Embryonic facial prominence (tissue), 1 donor: ENCODE data around the gene GPR15LG.

Experiments used
- DNase-seq: peaks from one replicate; pipeline ENCODE4 v3.0.0-alpha.2; 2016; ENCODE audit errors: extremely low spot score

The GPR15LG gene

DNA sequence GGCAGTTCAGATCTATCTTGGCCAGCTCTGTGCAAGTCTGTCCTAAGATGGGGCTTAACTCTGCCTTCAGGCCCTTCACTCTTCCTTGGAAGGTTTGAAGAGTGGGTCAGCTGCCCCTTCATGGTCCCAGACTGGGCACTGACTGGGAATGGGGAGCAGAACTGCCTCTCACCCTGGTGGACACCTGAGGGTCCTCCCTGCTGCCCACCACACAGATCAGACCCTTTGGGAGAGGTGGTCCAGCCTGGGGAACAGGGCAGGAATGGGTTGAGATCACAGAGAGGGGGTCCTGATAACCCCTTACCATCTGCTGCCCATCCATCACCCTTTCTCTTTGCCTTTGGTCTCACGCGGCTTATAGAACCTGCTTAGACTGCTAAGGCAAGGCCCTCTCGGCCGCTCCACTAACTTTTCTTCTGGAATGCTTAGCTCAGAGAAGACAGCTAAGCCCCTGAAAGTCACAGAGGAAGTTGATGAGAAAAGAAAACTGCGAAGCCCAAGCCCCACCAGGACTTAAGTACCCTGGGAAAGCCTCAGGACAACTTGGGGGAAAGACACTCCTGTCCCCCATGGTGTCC is 20.3 kb downstream of the GPR15LG start:
- DNase-seq: no peak

DNA sequence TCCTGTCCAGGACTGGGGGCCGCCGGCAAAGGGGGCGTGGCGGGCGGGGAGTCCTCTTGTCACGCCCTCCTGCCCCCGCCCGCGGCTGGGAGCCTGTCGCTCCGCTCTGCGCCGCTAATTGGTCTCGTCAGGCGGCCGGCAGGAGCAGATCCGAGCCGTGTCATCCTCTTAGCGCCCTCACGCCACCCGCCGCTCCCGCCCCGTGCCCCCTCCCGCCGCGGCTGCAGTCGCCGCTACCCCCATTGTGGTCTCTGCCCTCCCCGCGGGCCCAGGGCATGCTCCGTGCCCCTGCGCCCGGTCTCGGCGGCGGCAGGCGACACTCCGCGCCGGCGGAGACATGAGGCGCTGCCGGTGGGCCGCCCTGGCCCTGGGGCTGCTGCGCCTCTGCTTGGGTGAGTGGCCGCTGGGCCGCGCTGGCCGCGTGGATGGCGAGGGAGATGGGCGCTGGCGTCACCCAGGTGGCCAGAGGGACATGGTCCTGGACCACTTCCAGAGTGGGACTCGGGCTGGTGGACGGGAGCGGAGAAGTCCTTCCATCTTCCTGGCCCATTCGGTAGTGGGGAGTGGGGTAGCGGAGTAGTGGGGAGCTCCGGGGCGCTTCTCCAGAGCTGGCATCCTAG is 20.9 kb downstream of the GPR15LG start, which contains the start of gene CDHR1:
CDHR1 (plus strand) TSS at position 114 of the 620 bp plus-strand sequence; CDS start at position 338, 224 bp downstream.
- no peak for DNase-seq

DNA sequence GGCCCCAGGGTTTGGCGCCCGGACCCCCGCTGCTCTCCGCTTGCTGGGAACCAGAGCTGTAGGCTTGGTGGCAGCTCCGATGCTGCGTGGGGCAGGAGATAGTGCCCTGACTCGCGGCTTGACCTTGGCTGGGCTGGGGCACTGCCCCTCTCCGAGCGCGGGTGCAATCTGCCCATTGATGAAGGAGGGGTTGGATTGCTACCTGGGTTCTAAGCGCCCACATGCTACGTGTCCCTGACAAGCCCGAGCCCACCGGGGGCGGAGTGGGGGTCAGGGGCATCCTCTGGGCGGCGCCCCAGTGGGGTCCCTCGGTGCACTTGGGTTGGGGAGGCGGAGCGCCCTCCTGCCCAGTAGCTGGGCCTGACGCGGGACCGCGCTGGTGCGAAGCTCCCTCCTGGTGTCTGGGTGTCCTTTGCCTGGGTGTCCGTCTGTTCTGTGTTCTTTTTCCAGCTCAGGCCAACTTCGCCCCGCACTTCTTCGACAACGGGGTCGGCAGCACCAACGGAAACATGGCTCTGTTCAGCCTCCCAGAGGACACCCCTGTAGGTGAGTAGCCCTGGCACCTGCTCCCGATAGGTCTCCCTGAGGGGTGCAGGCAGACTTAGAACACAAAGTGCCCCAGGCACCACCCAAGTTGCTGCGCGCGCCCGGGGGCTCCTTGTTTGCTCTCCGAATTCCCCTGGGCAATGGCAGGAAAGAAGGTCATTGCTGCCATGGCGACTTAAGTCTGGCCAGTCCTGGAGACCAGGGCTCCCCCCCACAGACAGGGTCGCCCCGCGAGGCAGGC is 21.6 kb downstream of the GPR15LG start:
- DNase-seq: no peak

DNA sequence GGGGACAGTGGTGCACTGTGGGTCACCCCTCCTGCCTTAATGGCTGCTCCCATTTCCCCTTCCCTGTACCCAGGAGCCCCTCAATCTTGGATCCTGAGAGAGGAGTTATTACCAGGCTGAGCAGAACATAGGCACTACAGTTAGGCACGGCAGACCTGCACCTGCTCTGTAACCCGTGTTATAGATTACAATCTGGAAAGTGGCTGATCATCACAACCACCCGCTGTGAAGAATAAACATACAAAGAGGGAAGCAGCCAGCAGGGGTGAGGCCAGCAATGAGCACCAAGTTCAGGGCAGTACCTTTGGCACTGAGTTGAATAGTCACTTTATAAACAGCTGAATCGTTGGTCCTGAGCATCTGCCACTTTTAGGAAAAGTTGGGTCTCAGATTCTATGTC is 22.5 kb downstream of the GPR15LG start:
- no peak for DNase-seq

DNA sequence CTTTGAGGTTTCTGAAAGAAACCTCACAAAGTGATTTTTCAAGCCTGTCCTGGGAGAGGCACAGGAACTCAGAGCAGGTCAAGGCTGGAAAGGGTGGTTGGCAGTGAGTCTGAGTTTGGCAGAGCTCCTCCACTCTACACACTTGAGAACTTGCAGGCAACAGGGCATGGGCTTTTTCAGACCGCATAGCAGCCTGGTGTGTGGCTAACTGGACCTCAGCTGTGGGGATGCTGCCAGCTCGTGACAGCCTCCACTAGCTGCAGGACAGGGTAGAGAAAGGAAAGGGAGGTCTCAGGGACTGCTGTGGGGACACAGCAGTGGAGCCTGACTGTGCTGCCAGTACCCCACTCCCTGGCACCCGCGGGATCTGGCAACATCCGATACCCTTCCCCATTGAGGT is 23.3 kb downstream of the GPR15LG start:
- DNase-seq: no peak

DNA sequence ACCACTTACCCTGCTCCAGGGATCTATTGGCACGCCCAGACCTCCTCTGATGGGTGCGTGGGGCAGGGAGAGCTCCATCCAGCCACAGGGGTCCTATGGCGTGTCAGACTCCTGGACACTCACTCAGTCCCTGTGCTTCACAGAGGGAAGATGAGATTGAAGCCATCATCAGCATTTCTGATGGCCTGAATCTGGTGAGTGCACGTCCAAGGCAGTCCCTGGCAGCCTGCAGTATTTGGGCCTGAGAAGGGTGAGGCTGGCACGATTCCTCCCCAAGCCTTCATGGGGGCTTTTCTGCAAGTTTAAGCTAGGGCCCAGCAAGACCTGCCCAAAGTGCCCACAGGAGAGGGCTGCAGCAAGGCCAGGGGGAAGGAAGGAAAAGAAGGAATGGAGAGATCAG is 24.0 kb downstream of the GPR15LG start:
- no peak for DNase-seq

DNA sequence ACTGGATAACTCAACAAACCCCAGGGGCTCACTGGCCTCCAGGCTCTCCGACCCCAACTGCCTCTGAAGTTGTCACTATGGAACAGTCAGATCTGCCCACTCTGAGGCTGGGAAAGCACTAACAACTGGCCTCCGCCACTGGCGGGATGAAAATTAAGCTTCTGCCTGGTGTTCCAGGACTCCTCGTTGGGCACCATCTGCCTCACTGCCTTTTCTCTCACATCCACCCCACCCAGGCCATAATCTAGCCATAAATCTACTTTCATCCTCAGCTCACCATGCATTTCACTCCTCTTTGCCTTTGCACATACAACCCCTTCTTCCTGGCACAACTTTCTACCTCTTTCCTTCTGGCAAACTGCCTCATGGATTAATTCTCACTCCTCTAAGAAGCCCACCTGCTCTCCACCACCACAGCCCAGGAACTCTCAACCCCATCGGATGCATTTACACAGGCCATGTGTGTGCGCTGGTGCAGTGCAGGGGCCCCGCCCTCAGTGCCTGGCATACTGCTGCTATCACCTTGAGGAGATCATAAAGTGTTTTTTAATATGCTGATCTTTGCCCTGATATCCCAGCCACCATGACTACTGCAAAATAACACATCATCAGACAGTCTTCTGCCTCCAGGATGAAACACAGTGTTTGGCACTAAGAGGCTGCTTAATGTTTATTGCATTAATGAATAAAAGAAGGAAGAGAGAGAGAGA is 24.8 kb downstream of the GPR15LG start:
- no peak for DNase-seq

DNA sequence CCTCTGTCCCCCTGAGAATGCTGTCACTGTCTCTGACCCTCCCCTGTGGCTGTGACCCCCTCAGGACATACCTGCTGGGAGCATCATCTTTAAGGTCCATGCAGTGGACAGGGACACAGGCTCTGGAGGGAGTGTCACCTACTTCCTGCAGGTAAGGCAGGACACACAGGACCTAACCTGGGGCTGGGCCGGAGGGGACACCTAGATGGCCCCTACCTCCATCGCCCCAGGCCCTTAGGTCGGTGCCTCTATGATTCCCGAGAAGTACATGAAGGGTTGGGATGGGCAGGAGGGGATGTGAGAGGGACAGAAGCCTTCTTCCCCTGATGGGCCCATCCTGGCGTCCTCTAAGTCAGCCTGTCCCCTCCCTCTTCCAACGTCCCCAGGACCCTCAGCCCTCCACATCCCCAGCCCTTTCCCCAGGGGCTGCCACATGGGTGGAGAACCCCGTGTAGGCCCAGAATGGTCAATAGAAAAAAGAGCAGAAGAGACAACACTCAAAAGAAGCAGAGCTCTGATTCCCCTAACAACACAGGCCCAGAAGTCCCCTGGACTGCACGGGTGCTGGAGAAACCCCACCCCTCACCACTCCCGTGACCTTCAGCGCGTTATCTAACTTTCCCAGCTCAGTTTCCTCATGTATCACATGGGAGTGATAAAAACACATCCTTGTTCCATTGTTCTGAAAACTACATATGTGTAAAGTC is 27.1 kb downstream of the GPR15LG start:
- DNase-seq: no peak

DNA sequence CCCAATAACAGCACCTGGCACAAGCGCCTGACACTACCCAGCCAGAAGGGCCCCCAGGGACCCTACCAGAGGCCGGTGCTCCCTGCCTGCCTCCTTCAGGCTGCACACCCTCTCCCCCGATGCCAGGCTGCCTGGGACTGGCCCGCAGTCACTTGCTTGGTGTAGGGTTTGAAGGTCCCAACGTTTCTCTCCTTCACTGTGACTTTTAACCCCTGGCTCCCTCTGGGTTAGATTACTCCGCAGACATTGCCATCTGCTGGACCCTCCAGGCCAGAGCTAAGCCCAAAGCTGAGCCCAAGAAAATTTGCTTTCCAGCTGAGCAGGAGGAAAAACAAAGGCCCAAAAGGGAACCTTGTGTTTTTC is 27.6 kb downstream of the GPR15LG start:
- no peak for DNase-seq

DNA sequence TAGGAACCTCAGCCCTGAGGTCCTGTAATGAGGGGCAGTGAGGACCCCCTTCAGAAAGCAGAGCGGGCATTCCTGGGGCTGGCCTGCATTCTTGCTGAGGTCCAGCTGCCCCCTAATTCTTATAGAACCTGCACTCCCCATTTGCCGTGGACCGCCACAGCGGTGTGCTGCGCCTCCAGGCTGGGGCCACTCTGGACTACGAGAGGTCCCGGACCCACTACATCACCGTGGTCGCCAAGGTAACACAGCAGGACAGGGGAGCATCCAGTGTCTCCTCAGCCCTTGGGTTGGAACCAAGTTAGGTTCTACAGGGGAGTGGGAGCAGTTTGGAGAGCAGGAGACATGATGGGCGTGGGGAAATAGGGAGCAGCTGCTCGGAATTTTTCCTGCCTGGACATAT is 28.1 kb downstream of the GPR15LG start:
- no peak for DNase-seq

DNA sequence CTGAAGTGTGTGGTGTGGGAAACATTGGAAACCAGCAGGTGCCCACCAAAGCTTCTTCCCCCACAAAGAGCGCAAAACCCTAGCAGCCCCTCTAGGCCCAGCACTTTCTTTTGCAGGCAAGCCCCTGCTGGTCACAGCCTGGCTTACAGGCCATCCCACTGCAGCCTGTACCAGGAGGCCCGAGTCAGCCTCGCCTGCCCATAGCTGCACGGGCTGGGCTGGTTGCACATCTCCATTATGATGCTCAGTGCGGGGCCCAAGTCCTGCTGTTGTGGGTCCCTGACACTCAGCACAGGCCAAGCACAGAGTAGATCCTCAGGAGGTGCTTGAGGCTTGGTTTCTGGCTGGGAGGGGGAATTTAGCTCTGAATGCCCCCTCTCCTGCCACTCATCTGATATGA is 28.7 kb downstream of the GPR15LG start:
- no peak for DNase-seq

DNA sequence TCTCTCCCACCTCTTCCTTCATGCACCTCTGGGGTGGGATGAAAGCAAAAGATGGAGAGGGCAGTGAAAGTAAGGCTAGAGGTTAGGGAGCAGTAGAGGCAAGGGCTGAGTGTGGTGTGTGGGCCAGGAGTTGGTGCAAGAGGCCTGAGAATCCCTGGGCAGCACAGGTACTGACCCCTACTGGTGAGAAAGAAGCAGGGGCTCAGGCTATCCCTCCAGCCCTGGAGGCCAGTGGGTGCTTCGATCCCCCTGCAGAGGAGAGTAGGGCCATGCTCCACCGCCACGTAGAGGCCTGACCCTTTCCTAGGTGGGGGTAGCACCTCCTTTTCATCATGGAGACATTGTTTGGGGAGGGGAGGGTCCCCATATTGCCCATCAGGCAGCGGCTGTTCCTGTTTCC is 30.5 kb downstream of the GPR15LG start:
- no peak for DNase-seq

DNA sequence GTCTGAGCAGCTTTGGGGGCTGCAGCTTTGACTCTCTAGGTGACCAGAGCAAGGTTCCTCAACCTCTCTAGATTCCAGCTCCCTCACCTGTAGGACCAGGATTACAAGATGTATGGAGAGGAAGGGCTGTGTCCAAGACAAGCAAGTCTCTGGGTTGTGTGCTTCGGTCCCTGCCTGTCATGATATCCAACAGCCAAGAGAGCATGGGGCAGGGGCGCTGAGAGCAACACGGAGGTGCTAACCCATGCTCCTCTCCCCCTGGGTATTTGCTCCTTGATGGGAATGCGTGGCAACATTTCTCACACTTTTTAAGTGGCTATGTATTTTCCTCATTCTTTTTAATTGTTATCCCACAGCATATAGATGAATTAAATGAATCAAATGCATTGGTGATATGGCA is 31.0 kb downstream of the GPR15LG start:
- no peak for DNase-seq

DNA sequence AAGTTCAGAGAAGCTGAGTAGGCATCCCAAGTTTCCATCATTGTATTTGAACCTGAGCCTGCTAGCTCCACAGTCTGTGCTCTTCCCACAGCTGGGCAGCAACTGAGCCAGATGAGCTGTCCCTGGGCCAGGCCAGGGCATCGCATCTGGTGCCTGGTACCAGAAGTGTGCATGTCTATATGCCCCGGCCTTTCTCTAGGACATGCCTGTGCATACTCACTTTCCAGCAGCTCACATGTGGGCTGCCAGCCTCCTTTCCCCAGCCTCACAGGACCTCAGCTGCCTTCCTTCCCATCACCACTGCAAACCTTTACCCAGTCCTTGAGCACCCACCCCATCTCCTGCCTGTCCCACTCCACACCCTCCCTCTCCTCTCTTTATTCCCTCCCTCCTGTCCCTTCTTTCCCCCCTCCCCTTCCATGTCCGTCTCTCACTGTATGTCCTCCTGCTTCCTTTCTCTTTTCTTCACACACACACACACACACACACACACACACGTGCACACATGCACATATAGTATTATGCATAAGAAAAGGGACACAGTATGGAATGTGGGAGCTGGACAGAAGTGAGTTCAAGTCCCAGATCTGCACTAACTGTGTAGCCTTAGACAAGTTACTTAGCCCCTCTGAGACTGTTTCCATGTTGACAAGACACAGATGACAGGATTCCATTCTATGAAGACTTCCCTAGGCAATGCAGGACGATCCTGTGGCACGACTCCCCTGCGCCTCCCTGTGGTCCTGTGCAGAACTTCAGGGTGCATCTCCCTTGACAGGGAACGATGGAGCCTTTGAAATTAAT is 31.6 kb downstream of the GPR15LG start:
- DNase-seq: no peak

DNA sequence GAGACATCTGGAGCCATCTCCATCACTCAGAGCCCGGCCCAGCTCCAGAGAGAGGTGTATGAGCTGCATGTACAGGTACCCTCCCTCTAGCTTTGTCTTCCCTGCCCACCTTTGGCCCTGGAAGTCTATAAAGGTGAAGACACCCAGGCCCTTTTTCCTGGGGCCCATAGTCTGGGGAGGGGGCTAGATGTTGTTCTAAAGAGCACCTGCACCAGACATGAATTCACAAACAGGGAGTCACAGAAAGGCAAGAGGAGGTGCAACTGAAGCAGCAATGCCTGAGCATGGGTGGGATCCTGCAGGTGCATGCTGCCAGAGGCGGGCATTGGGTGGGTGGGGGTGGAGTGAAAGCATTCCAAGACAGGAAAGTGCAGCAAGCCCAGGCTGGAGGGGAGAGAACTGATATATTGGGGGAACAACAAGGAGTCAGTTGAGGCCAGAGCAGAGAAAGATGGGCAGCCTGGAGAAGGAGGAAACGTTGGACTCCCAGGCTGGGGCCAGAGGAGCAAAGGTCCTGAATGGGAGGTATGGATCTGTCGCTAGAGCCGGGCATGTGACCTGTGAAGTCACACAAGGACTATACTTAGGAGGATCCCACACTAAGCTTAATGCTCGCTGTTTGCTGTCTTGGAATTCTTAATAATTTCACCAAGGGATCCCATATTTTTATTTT is 32.4 kb downstream of the GPR15LG start:
- no peak for DNase-seq

DNA sequence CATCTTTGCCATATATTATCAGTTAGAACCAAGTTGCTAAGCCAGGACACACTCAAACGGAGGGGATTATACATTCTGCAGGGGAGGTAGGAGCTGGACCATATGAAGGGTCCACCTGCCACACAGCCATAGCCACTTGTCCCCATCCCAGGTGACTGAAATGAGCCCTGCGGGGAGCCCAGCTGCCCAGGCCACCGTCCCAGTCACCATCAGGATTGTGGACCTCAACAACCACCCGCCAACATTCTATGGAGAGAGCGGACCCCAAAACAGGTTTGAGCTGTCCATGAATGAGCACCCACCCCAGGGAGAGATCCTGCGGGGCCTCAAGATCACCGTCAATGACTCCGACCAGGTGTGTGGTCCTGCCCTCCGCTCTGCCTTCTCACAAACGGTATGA is 34.4 kb downstream of the GPR15LG start:
- no peak for DNase-seq

DNA sequence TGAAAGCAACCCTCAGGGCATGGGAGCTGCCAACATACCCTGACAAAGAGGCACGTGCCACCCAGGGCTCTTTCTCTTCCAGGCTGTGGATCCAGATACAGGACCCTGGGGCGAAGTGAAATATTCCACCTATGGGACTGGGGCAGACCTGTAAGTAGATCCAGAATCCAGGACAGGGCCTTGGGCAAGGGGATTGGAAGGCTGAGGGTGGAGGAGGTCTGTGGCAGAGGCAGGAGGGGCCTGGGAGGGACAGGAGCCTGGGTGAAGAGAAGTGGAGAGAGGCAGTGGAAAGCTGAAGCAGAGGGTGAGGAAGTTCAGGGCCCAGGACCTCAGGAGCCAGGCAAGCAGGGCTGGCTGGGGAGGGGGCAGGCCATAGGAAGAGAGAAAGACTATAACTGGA is 38.0 kb downstream of the GPR15LG start:
- DNase-seq: no peak

DNA sequence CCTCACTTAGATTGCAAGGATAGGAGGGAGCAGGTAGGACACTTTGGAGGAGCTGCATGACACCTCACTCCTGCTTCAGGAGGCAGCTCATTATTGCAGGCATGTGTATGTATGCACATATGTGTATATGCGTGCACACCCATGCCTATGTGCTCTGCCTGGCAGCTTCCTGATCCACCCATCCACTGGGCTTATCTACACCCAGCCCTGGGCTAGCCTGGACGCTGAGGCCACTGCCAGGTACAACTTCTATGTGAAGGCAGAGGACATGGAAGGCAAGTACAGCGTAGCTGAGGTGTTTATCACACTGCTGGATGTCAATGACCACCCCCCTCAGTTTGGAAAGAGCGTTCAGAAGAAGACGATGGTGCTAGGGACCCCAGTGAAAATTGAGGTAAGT is 38.4 kb downstream of the GPR15LG start:
- DNase-seq: no peak

DNA sequence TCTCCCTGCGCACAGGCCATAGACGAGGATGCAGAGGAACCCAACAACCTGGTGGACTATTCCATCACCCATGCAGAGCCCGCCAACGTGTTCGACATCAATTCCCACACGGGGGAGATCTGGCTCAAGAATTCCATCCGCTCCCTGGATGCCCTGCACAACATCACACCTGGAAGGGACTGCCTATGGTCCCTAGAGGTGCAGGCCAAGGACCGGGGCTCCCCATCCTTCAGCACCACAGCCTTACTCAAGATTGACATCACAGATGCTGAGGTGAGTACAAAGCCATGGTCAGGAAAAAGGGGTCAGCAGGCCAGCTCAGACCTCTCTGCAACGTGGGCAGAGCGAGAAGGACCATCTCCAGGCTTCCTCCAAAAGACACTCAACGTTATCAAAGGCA is 39.5 kb downstream of the GPR15LG start:
- DNase-seq: no peak

DNA sequence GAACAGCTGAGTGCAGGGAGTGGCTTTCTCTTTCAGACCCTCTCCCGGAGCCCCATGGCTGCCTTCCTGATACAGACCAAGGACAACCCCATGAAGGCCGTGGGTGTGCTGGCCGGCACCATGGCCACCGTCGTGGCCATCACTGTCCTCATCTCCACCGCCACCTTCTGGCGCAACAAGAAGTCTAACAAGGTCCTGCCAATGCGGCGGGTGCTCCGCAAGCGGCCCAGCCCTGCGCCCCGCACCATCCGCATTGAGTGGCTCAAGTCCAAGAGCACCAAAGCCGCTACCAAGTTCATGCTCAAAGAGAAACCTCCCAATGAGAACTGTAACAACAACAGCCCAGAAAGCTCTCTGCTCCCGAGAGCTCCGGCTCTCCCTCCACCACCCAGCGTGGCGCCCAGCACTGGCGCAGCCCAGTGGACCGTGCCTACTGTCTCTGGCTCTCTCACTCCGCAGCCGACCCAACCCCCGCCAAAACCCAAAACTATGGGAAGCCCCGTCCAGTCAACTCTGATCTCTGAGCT is 40.5 kb downstream of the GPR15LG start:
- DNase-seq: no peak
